Activated naive CD4-positive, alpha-beta T cell treated with anti-CD3 and anti-CD28 coated beads, Interleukin-2, amount 50 U/mL, for 16 hours (primary cell): ENCODE data around the gene POLD4.

ENCODE experiments used
- DNase-seq: peaks from one replicate; pipeline ENCODE4 v3.0.0-alpha.2; 2020

Gene POLD4

GRCh38 chr11:67387518-67387917 lies 34.2 kb upstream of the POLD4 start:
- no peak for DNase-seq

DNA sequence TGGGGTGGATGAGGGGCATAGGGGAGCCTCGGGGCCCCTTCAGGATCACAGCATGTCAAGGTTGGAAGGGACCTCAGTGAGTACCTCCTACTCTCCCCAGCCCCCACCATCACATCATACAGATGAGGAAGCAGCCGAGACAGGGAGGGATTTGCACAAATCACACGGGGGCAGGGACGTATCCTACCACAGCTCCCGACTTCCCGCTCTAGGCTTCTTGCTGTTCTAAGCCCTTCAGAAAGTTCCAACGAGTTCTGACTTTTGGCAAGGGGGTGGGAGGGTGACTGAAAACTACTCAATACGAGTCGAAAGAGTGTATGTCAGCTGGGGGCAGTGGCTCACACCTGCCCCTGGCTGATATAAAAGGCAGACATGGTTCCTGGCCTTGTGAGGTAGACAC lies 33.7 kb upstream of the POLD4 start:
- no peak for DNase-seq

GRCh38 chr11:67384851-67385366 lies 31.6 kb upstream of the POLD4 start:
- no peak for DNase-seq

GRCh38 chr11:67382276-67383136 lies 29.2 kb upstream of the POLD4 start:
- peak; percentile 80 for DNase-seq

- no peak for DNase-seq
Observed at GRCh38 chr11:67381244-67381972, 28.1 kb upstream of the POLD4 start.

GRCh38 chr11:67379061-67380058 lies 26.0 kb upstream of the POLD4 start:
- DNase-seq = no peak

- no peak for DNase-seq
Observed at GRCh38 chr11:67378544-67378943, 25.2 kb upstream of the POLD4 start.

DNA sequence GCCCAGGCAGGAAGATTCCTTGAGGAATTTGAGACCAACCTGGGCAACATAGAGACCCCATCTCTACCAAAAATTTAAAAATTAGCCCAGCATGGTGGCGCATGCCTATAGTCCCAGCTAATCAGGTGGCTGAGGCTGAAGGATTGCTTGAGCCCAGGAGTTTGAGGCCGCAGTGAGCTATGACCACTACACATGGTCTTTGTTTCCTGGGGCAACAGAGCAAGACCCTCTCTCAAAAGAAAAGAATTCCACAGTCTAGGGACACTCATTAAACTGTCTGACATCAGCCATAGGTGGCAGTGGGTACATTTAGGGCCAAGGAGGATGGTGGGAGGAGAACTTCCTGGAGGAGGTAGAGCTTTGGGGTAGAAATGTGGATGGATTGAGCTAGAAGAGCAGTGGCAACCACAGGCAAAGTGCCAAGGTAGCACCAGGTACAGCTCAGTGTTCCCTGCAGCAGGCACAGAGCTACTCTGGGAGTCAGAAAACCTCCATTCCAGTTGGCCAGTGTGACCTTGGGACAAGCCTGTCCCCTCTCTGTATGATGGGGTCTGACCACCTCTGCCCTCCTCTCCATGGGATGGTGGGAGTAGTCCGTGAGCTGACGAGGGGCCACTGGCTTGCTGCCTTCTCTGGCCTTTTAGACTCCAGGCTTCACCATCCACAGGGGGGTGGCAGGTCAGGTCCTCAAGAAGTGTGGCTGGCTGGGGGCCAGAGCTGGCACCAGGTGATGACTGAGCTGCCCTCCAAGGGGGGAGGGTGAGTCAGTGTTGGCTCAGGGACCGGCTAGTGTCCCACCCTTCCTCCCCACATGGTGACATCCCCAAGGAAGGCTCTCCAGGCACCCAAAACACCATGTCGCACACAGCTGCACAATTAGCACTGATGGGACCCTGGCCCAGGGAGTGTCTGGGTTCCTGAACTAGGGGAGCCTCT lies 23.8 kb upstream of the POLD4 start:
- no peak for DNase-seq

DNA sequence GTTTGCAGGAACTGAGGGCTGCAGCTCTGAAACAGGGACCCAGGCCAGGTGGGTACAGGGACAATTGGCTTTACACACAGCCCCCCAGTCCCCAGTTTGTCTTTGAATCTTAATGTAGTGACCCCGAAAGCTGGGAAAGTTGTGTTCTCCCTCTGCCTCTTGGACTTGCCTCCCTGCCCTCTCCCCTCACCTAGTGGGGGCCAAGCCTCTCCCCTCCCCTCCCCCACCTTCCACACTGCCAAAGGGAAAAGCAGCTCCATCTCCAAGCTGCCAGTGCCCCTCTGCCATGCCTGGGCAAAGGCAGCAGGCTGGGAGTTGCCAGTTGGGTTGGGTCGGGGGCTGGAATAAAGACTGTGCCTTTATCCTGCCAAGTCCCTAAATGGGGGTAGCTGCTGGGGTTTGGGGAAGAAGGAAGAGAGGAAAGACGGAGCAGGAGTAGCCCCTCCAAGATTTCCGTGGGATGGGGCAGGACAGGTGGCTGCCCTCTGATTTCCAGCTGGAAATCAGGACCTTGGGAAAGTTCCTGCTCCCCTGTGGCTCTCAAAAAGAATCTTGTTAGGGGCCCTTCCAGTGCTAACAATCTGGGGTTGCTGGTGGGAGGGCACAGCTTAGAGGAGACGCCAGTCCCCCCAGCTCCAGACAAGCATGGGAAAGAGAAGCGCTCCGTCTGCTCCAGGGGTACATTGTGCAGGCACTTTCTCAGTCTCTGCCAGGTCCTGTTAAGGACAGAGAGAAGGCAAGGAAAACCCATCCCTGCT lies 22.9 kb upstream of the POLD4 start:
- no peak for DNase-seq

GRCh38 chr11:67375320-67376055 lies 22.1 kb upstream of the POLD4 start:
- DNase-seq = no peak

DNA sequence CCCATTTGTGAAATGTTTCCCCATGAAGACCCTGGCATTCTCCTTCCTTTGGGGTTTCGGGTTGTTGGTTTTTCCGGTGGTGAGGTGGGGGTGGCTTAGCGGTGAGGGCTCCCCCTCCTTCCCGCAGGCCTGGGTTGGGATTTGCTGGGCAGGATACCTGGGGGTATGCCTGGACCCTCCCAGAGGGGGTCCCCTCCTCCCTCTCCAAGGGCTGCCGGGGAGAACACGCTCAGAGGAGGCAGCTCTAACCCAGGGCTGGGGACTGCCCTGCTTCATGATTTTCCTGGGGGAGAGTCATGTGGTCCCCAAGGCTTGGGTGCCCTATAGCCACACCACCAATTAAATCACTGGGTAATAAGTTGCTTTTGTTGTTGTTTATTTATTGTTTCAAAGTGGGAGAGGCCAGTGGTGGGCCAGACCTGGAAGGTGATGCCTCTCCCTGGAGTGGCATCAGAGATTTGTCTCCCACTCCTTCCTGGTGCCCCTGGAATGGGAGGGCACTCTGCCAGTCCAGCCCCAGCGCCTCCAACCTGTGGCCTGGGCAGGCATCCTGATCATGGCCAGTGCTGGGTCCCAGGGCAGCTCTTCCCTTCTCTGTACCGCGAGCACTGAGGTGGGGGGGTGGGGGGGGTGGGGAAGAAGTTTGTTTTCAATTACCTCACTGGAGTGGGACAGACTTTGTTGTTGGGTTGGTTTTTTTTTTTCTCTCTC lies 21.4 kb upstream of the POLD4 start:
- no peak for DNase-seq

- peak; percentile 58 for DNase-seq
Observed at GRCh38 chr11:67373648-67374570, 20.6 kb upstream of the POLD4 start.

- DNase-seq = no peak
Observed at GRCh38 chr11:67372993-67373647, 19.8 kb upstream of the POLD4 start, which contains the start of gene CLCF1. Gene CLCF1, minus strand, starts transcription at chr11:67373598. Its CDS starts 59 bp downstream, at chr11:67373539.

GRCh38 chr11:67372321-67372992 lies 19.1 kb upstream of the POLD4 start:
- DNase-seq = no peak

GRCh38 chr11:67371911-67372320 lies 18.6 kb upstream of the POLD4 start:
- no peak for DNase-seq

DNA sequence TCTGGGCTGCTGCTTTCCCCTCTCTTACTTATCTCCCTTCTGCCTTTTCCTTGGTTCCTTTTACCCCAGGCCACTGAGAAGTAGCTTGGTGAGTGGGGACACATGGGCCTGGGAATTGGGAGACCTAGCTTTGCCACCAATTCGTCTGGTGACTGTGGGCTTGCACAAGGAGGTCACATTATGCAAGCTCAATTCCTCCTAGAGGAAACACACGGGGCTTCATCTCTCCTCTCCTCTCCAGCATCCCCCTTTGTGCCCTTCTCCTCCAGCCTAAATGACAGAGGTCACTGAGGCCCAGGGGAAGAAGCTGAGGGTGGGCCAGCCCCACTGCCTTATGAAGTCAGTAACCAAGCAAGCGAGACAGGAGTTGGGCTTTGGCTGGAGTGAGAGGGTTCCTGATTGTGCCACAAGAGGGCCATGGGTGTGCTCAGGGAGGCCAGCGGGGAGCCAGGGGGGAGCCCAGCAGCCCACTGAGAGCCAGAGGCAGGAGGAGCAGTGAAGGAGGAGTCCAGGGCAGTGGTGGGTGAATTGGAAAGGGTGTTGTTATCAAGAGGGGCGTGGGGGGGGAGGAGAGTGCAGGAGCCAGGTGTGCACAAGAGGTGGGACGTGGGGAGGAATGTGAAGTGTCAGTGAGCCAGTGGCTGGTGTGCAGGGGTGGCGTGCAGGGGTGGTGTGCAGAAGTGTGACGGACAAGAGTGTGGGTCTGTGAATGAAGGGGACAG lies 18.0 kb upstream of the POLD4 start:
- DNase-seq = no peak
